AG04449 (cell line): ENCODE measurements around the gene MALSU1.
A peak's percentile ranks its signal among the peaks of the same experiment; 100 is the strongest.
"Not testable (repeated sequence)": the region's sequence is repeated elsewhere in the genome, so short reads cannot be mapped to it uniquely, and the experiment has no call there.

ENCODE experiments used
- CTCF ChIA-PET: fragments of 350-600 bp; formaldehyde crosslinking; extraction: SDS; loops from one replicate; lab custom pipeline; 2021; ENCODE audit warnings: antibody characterized with exemption; lab: Yijun Ruan, JAX
- POLR2A ChIA-PET: fragments of 400-600, 350-600 bp; formaldehyde crosslinking; extraction: SDS; loops from one replicate; lab custom pipeline; 2020; ENCODE audit warnings: antibody characterized with exemption, inconsistent platforms; lab: Yijun Ruan, JAX
- DNase-seq: peaks from one replicate; pipeline ENCODE4 v3.0.0-alpha.2; 2010; ENCODE audit warnings: low read depth, low spot score
- H3K4me3 ChIP-seq: 2 replicates; pipeline ENCODE4 v1.5.1; 2011; ENCODE audit warnings: low read depth, mild to moderate bottlenecking, control low read depth, low read length
- TF ChIP-seq, protein P1 (sequence below): IDR thresholded peaks from one replicate; pipeline ENCODE4 v1.5.1; 2011; ENCODE audit warnings: mild to moderate bottlenecking, moderate library complexity, low read length, control low read depth, inconsistent platforms; ENCODE audit not compliant: insufficient read depth; ENCODE audit errors: missing control alignments

MALSU1 gene

GRCh38 chr7:23298141-23298881, 828 bp upstream of the MALSU1 start:
- ChIA-PET POLR2A (interaction anchor here (0.6 kb wide), 1 partner anchor 20 kb away, joined by 4 read pairs; no protein-coding TSS in a partner anchor), CTCF (interaction anchor here (0.7 to 3.4 kb wide), 6 partner anchors 17 to 248 kb away, joined by 3 to 16 read pairs (median 3); no protein-coding TSS in a partner anchor)
- peak; percentile 19 for DNase-seq
- 0 out of 2 replicates have a peak overlapping the region, but pooled peaks have one; percentile 91 for H3K4me3 ChIP-seq
- TF ChIP-seq, protein P1, sequence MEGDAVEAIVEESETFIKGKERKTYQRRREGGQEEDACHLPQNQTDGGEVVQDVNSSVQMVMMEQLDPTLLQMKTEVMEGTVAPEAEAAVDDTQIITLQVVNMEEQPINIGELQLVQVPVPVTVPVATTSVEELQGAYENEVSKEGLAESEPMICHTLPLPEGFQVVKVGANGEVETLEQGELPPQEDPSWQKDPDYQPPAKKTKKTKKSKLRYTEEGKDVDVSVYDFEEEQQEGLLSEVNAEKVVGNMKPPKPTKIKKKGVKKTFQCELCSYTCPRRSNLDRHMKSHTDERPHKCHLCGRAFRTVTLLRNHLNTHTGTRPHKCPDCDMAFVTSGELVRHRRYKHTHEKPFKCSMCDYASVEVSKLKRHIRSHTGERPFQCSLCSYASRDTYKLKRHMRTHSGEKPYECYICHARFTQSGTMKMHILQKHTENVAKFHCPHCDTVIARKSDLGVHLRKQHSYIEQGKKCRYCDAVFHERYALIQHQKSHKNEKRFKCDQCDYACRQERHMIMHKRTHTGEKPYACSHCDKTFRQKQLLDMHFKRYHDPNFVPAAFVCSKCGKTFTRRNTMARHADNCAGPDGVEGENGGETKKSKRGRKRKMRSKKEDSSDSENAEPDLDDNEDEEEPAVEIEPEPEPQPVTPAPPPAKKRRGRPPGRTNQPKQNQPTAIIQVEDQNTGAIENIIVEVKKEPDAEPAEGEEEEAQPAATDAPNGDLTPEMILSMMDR, result no peak

DNA sequence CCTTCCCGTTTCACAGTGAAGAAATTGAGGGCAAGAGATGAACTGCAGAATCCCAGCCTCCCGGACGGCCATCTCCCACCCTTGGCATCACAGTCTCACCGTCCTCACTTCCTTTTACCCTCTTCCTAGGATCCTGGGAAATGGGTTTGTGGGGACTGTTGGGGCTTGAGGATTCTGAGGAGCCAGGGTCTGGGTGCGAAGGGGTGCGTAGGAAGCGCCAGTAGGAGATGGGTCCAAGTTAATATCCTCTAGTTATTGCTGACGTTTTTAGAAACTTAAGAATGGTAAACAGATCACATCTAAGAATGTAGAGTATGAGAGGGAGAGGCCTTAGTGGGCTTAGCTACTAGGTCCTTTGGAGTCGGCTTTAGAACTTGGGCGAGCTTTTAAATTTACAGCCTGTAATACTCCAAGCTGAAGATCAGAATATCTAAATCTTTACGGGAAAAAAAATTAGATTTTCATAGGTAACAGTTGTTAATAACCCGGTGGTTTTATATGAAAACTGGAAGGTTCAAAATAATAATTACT, 696 bp downstream of the MALSU1 start:
- CTCF ChIA-PET, result interaction anchor here (0.8 to 3.4 kb wide), 6 partner anchors 10 to 246 kb away, joined by 3 to 16 read pairs (median 6); no protein-coding TSS in a partner anchor
- POLR2A ChIA-PET, result interaction anchor here (1.1 to 1.6 kb wide), 2 partner anchors 34 to 48 kb away, joined by 3 read pairs; no protein-coding TSS in a partner anchor
- H3K4me3 ChIP-seq, result peak overlapping the region; percentile 91
- TF ChIP-seq, protein P1, result no peak
- DNase-seq, result no peak

- no peak overlapping the region for H3K4me3 ChIP-seq
- POLR2A ChIA-PET, result no interaction called here
- no peak for DNase-seq
- CTCF ChIA-PET, result no interaction called here
- TF ChIP-seq, protein P1, result no peak
Observed at GRCh38 chr7:23306936-23307521, 7.9 kb downstream of the MALSU1 start.

DNA sequence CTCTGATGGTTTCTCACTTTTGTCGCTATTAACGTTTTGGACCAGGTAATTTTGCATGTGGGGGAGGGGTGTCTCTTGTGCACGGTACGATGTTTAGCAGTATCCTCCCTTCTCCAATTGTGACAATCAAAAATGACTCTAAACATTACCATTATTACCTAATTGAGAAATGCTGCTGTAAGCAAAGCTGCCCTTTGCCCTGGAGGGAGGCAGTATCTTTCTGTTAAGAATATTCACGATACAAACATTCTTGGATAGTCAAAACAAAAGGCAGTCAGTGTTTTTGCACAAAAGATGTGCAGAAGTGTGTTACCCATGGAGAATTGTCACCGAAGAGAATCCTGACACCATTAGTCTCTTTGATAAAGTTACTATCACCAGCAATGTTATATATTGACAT, 9.6 kb downstream of the MALSU1 start:
- POLR2A ChIA-PET, result interaction anchor here (1.0 kb wide), 1 partner anchor 9 kb away, joined by 3 read pairs; no protein-coding TSS in a partner anchor
- CTCF ChIA-PET, result interaction anchor here (1.8 kb wide), 1 partner anchor 9 kb away, joined by 4 read pairs; no protein-coding TSS in a partner anchor
- H3K4me3 ChIP-seq, result no peak overlapping the region
- TF ChIP-seq, protein P1, result no peak
- DNase-seq, result no peak

GRCh38 chr7:23312141-23312540, 13.0 kb downstream of the MALSU1 start:
- CTCF ChIA-PET, result interaction anchor here (1.6 to 1.8 kb wide), 2 partner anchors 10 to 150 kb away, joined by 4 to 8 read pairs; no protein-coding TSS in a partner anchor
- POLR2A ChIA-PET, H3K4me3 ChIP-seq, DNase-seq: not testable (repeated sequence)

- DNase-seq, result no peak
- CTCF ChIA-PET, result interaction anchor here (0.8 to 1.3 kb wide), 3 partner anchors 17 to 43 kb away, joined by 3 read pairs; partner anchors contain the start of gene MALSU1
- H3K4me3 ChIP-seq, result no peak overlapping the region
- POLR2A ChIA-PET, result no interaction called here
- TF ChIP-seq, protein P1, result no peak
Observed at GRCh38 chr7:23315366-23315765, 16.2 kb downstream of the MALSU1 start.
